HepG2 (cell line): ENCODE measurements around the gene TTC32. TPM values are rescaled to one million over a fixed set of nuclear protein-coding genes. Genes with fewer than 3 reads are reported as not detected.
A peak's percentile ranks its signal among the peaks of the same experiment; 100 is the strongest.

ENCODE experiments used
- CBX1 ChIP-seq: IDR thresholded peaks from one replicate; pipeline ENCODE4 v1.6.1; 2016; ENCODE audit warnings: antibody characterized with exemption, low read depth
- CCAR2 ChIP-seq: fragments of 200-400 bp; formaldehyde crosslinking; optimal IDR thresholded peaks from 2 replicates; pipeline ENCODE3; 2018; ENCODE audit warnings: low read depth, mild to moderate bottlenecking, low read length, moderate library complexity
- ELF1 ChIP-seq: sonication (generic); formaldehyde crosslinking; IDR thresholded peaks from 2 replicates; pipeline ENCODE4 v1.4.0; 2020; ENCODE audit warnings: missing genetic modification reagents
- FOXJ3 ChIP-seq: sonication (generic); formaldehyde crosslinking; IDR thresholded peaks from 2 replicates; pipeline ENCODE4 v1.4.0; 2020; ENCODE audit warnings: missing genetic modification reagents, mild to moderate bottlenecking, borderline replicate concordance
- GABPA ChIP-seq, 2 experiments: IDR thresholded peaks; 2 replicates each; pipeline ENCODE4 v1.6.1; 2011 to 2016; ENCODE audit warnings: low read depth in 2 of 2, low read length in 1 of 2, missing biosample characterization in 1 of 2, missing genetic modification characterization in 1 of 2
- KLF15 ChIP-seq: sonication (generic); formaldehyde crosslinking; IDR thresholded peaks from 2 replicates; pipeline ENCODE4 v1.8.1; 2023; ENCODE audit warnings: borderline replicate concordance, mild to moderate bottlenecking, inconsistent platforms, missing genetic modification reagents, mixed read lengths
- NCOA2 ChIP-seq: sonication (generic); formaldehyde crosslinking; IDR thresholded peaks from 2 replicates; pipeline ENCODE4 v1.8.0; 2022; ENCODE audit warnings: inconsistent platforms
- RXRA ChIP-seq: sonication (generic); formaldehyde crosslinking; IDR thresholded peaks from 2 replicates; pipeline ENCODE4 v1.5.1; 2020; ENCODE audit warnings: missing genetic modification reagents
- SPEN ChIP-seq: sonication (generic); formaldehyde crosslinking; IDR thresholded peaks from 2 replicates; pipeline ENCODE4 v1.5.1; 2020; ENCODE audit warnings: low read depth, mild to moderate bottlenecking, missing genetic modification reagents
- TEAD3 ChIP-seq: optimal IDR thresholded peaks from 2 replicates; pipeline ENCODE3; 2016; ENCODE audit warnings: borderline replicate concordance
- TRAFD1 ChIP-seq: sonication (generic); formaldehyde crosslinking; IDR thresholded peaks from 2 replicates; pipeline ENCODE4 v1.5.1; 2020; ENCODE audit warnings: missing genetic modification reagents, mild to moderate bottlenecking, borderline replicate concordance
- ZNF12 ChIP-seq: sonication (generic); formaldehyde crosslinking; IDR thresholded peaks from 2 replicates; pipeline ENCODE4 v1.5.0; 2020; ENCODE audit warnings: missing genetic modification reagents
- ZNF264 ChIP-seq: sonication (generic); formaldehyde crosslinking; IDR thresholded peaks from 2 replicates; pipeline ENCODE4 v1.4.0; 2020; ENCODE audit warnings: missing genetic modification reagents
- ZNF660 ChIP-seq: sonication (generic); formaldehyde crosslinking; IDR thresholded peaks from 2 replicates; pipeline ENCODE4 v1.5.1; 2020; ENCODE audit warnings: mild to moderate bottlenecking, low read depth, missing genetic modification reagents, borderline replicate concordance
- ZNF703 ChIP-seq: sonication (generic); formaldehyde crosslinking; IDR thresholded peaks from 2 replicates; pipeline ENCODE4 v1.5.1; 2020; ENCODE audit warnings: missing genetic modification reagents, mild to moderate bottlenecking, moderate library complexity, borderline replicate concordance
- ZNF772 ChIP-seq: sonication (generic); formaldehyde crosslinking; IDR thresholded peaks from 2 replicates; pipeline ENCODE4 v1.5.0; 2020; ENCODE audit warnings: mild to moderate bottlenecking, missing genetic modification reagents
- polyA plus RNA-seq, 8 experiments: library from polyadenylated mRNA; depleted of rRNA in 3 of 8; stranded (reverse) in 7 of 8; unstranded in 1 of 8; fragments of >200 nt; fragmentation: Illumina TruSeq in 4 of 8; extraction: Trizol in 4 of 8; gene quantifications; 2 replicates each; pipeline versions ENCODE4 v1.2.1 to v1.2.3, GENCODE V29; 2011 to 2016; ENCODE audit warnings: low read depth in 4 of 8, missing spikeins in 1 of 8, mixed read lengths in 1 of 8; ENCODE audit not compliant: insufficient read depth in 1 of 8
- total RNA-seq, 5 experiments: library from RNA; depleted of rRNA; stranded (reverse); fragments of >200 nt; fragmentation: Illumina TruSeq; extraction: Trizol; gene quantifications; 2 replicates each; pipeline ENCODE4 v1.2.3, GENCODE V29; 2016; ENCODE audit warnings: low read depth in 1 of 5
- TF ChIP-seq, protein P1 (sequence below): sonication (generic); formaldehyde crosslinking; IDR thresholded peaks from 2 replicates; pipeline ENCODE4 v1.8.1; 2023; ENCODE audit warnings: mild to moderate bottlenecking, inconsistent platforms, moderate library complexity, missing genetic modification reagents, borderline replicate concordance
- TF ChIP-seq, protein P2 (sequence below): IDR thresholded peaks from 2 replicates; pipeline ENCODE4 v1.6.1; 2012; ENCODE audit warnings: low read depth, low read length, improper control_type of control experiment
- TF ChIP-seq, protein P3 (sequence below): sonication (generic); formaldehyde crosslinking; conservative IDR thresholded peaks from 2 replicates; pipeline ENCODE4 v1.5.0; 2020; ENCODE audit warnings: missing genetic modification reagents
- TF ChIP-seq, protein P4 (sequence below): sonication (generic); formaldehyde crosslinking; IDR thresholded peaks from 2 replicates; pipeline ENCODE4 v1.4.0; 2020; ENCODE audit warnings: mild to moderate bottlenecking, low read depth, missing genetic modification reagents

TTC32 gene
- total and polyA plus RNA-seq, 2 of the 13 experiments (the other 11 are each of a cell fraction or from before 2014, with no cell fraction given): 21.6 to 38.3 TPM

DNA sequence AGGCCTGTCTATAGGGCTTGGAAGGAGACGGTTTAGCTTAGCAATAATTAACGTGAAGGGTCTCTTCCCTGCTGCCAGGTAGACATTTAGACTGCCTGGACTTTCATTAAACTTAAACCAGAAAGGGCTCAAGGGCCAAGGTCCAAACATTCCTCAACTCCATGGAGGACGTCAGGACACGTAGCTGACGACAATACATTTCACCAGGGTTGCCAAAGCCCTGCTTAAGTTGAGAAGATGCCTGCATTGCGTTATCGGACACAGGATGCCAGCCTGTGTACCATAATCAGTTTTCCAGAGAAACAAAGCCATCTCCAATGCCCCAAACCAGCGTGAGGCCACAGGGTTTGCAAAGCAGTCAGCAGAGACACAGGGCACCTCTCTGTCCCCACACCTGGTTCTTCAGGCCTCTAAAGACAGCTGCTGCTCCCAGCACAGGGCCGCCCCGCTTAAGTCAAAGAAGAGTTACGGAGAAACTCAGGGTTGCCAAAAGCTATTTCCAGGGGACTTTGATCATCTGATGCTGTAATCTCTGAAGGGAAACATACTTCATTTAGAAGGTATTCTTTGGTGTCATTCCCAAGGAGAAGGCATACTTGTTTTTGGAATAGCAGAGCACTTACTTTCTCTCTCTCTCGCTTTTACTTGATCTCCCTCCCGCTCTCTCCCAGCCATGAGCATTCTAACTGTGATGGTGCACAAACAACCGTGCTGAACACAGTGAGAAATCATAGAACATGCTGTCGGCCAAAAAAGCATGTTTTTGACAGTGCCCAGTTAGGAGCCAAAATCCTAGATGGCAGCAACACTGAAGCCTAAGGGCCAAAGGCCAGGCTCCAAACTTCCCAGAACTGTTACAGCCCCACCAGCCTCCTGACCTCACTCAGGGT lies 46.0 kb downstream of the TTC32 start (continued):
- TF ChIP-seq, protein P1, sequence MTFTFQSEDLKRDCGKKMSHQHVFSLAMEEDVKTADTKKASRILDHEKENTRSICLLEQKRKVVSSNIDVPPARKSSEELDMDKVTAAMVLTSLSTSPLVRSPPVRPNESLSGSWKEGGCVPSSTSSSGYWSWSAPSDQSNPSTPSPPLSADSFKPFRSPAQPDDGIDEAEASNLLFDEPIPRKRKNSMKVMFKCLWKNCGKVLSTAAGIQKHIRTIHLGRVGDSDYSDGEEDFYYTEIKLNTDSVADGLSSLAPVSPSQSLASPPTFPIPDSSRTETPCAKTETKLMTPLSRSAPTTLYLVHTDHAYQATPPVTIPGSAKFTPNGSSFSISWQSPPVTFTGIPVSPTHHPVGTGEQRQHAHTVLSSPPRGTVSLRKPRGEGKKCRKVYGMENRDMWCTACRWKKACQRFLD (CRISPR knock-in tag): no peak
- no peak for TF ChIP-seq CBX1
- no peak for TF ChIP-seq ZNF772
- TF ChIP-seq, protein P2, sequence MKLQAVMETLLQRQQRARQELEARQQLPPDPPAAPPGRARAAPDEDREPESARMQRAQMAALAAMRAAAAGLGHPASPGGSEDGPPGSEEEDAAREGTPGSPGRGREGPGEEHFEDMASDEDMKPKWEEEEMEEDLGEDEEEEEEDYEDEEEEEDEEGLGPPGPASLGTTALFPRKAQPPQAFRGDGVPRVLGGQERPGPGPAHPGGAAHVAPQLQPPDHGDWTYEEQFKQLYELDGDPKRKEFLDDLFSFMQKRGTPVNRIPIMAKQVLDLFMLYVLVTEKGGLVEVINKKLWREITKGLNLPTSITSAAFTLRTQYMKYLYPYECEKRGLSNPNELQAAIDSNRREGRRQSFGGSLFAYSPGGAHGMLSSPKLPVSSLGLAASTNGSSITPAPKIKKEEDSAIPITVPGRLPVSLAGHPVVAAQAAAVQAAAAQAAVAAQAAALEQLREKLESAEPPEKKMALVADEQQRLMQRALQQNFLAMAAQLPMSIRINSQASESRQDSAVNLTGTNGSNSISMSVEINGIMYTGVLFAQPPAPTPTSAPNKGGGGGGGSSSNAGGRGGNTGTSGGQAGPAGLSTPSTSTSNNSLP: no peak
- TF ChIP-seq, protein P3, sequence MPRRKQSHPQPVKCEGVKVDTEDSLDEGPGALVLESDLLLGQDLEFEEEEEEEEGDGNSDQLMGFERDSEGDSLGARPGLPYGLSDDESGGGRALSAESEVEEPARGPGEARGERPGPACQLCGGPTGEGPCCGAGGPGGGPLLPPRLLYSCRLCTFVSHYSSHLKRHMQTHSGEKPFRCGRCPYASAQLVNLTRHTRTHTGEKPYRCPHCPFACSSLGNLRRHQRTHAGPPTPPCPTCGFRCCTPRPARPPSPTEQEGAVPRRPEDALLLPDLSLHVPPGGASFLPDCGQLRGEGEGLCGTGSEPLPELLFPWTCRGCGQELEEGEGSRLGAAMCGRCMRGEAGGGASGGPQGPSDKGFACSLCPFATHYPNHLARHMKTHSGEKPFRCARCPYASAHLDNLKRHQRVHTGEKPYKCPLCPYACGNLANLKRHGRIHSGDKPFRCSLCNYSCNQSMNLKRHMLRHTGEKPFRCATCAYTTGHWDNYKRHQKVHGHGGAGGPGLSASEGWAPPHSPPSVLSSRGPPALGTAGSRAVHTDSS (CRISPR knock-in tag): no peak
- TF ChIP-seq TRAFD1 (CRISPR knock-in tag): no peak
- peak; percentile 40; the same call in 1 of the 2 replicates for TF ChIP-seq SPEN (CRISPR knock-in tag)
- TF ChIP-seq TEAD3 (CRISPR knock-in tag): peak; percentile 83
- TF ChIP-seq ELF1: no peak
- TF ChIP-seq NCOA2 (CRISPR knock-in tag): no peak
- no peak; the same call in 1 of the 2 replicates for TF ChIP-seq RXRA (CRISPR knock-in tag)
- no peak for TF ChIP-seq ZNF703 (CRISPR knock-in tag)
- no peak for TF ChIP-seq GABPA (IDR thresholded peaks at IDR 0.05; ENCODE audit: low read depth, low read length)
- no peak for TF ChIP-seq GABPA (CRISPR knock-in tag; IDR thresholded peaks at IDR 0.05; ENCODE audit: low read depth)
- TF ChIP-seq FOXJ3: 0 out of 2 replicates have a peak, but pooled peaks have one; percentile 15
- no peak for TF ChIP-seq ZNF660
- TF ChIP-seq, protein P4, sequence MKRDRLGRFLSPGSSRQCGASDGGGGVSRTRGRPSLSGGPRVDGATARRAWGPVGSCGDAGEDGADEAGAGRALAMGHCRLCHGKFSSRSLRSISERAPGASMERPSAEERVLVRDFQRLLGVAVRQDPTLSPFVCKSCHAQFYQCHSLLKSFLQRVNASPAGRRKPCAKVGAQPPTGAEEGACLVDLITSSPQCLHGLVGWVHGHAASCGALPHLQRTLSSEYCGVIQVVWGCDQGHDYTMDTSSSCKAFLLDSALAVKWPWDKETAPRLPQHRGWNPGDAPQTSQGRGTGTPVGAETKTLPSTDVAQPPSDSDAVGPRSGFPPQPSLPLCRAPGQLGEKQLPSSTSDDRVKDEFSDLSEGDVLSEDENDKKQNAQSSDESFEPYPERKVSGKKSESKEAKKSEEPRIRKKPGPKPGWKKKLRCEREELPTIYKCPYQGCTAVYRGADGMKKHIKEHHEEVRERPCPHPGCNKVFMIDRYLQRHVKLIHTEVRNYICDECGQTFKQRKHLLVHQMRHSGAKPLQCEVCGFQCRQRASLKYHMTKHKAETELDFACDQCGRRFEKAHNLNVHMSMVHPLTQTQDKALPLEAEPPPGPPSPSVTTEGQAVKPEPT (CRISPR knock-in tag): no peak
- TF ChIP-seq ZNF12 (CRISPR knock-in tag): no peak
- TF ChIP-seq CCAR2: no peak
- TF ChIP-seq ZNF264 (CRISPR knock-in tag): no peak
- no peak for TF ChIP-seq KLF15 (CRISPR knock-in tag)
